ENCODE measurements around the gene C20orf141. TPM values are rescaled to one million over a fixed set of nuclear protein-coding genes. Genes with fewer than 3 reads are reported as not detected.
A peak's percentile ranks its signal among the peaks of the same experiment; 100 is the strongest.

C20orf141 gene
- total and polyA plus RNA-seq, 11 donors: not detected

DNA sequence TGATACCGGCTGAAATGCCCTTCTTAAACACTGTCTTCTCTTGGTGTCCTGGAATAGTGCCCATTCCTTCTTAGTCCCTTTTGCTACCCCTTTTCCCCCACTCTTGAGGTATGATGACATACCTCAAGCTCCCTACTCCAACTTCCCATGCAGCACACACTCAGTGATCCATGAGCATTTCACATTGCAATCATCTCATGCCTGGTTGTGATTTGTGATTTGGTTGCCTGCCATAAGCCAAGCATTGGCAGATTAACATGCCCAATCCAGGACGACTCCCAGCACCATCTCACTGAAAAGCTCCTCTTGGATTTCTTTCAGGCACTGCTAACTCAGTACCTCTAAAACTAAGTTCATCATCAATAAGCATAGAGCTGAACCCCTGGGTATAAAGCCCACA is 43.8 kb downstream of the C20orf141 start:
- Histone ChIP-seq H3K27me3 (no peaks in the 10 kb centered on the region), H3K9me3 (no peaks in the 10 kb centered on the region), H3K36me3 (peaks cover 0 to 42% (median 28%) of the 10 kb centered on the region in 9 donors), H3K27ac (no peak overlapping the region), H3K4me1 (peaks cover 0 to 14% (median 7%) of the 10 kb centered on the region in 12 donors), H3K4me3 (no peak overlapping the region)
- DNase-seq: no peak
- 77 to 93% (median 84%) methylated on average over 2 of the region's 2 CpGs for WGBS, 4 donors
- intact Hi-C loops (cut with DNase I): loop anchor here in 3 of 10 donors (5.0 to 10.0 kb wide), 3 partner anchors 101 to 164 kb away; partner anchors contain the start of gene EBF4 (in 1 of the 3)
- ATAC-seq: no peak
- TF ChIP-seq POLR2A (IDR thresholded peaks at IDR 0.05): no peak
- TF ChIP-seq, protein P1, sequence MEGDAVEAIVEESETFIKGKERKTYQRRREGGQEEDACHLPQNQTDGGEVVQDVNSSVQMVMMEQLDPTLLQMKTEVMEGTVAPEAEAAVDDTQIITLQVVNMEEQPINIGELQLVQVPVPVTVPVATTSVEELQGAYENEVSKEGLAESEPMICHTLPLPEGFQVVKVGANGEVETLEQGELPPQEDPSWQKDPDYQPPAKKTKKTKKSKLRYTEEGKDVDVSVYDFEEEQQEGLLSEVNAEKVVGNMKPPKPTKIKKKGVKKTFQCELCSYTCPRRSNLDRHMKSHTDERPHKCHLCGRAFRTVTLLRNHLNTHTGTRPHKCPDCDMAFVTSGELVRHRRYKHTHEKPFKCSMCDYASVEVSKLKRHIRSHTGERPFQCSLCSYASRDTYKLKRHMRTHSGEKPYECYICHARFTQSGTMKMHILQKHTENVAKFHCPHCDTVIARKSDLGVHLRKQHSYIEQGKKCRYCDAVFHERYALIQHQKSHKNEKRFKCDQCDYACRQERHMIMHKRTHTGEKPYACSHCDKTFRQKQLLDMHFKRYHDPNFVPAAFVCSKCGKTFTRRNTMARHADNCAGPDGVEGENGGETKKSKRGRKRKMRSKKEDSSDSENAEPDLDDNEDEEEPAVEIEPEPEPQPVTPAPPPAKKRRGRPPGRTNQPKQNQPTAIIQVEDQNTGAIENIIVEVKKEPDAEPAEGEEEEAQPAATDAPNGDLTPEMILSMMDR (IDR thresholded peaks at IDR 0.05): no peak

DNA sequence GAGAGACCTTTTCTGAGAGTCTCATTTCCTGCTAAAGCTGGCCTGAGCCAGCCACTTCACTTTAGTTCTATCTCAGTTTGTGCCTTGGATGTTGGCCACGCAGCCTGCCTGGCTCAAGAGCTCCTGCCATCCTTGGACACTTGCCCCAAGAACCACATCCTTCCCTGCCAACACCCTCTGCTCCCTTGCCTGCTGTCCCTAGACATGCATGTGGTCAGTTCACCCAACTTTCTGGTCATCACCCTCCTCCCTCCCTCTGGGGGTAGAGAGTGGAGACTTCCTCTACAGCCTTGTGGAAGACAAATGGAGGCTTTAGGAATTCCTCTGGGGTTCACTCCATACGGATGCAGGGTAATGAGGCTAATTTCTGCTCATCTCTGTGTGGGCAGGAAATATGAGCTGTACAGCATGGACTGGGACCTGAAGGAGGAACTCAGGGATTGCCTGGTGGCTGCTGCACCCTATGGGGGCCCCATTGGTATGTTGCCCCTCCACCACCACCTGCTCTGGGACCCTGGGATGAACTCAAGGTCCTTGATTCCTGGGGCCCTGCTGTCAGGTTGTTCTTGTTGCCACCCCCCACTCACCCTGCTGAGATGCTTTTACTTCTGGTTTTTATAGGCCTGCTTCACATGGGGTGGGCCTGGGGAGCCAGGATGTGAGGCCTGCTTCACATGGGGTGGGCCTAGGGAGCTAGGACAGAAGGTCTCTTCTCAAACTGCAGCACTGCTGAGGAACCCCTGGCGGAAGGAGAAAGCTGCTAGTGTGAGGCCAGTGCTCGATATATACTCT is 44.7 kb downstream of the C20orf141 start:
- intact Hi-C loops (cut with DNase I): loop anchor here in 4 of 10 donors (5.0 to 10.0 kb wide), 4 partner anchors 102 to 435 kb away; partner anchors contain the start of gene EBF4 (in 1 of the 4)
- no peak for TF ChIP-seq POLR2A (IDR thresholded peaks at IDR 0.05)
- TF ChIP-seq, protein P1 (IDR thresholded peaks at IDR 0.05): no peak
- Histone ChIP-seq H3K27ac (no peak overlapping the region), H3K4me1 (peaks cover 0 to 14% (median 7%) of the 10 kb centered on the region in 12 donors), H3K27me3 (no peaks in the 10 kb centered on the region), H3K4me3 (no peak overlapping the region), H3K36me3 (peaks cover 0 to 50% (median 35%) of the 10 kb centered on the region in 9 donors), H3K9me3 (no peaks in the 10 kb centered on the region)
- DNase-seq (peak in 1 of 5 donors; percentile 45), ATAC-seq (peak in 3 of 4 donors; percentile 34 to 54 (median 52))
- WGBS, 4 donors: 61 to 80% (median 77%) methylated on average over 3 to 4 of the region's 4 CpGs

DNA sequence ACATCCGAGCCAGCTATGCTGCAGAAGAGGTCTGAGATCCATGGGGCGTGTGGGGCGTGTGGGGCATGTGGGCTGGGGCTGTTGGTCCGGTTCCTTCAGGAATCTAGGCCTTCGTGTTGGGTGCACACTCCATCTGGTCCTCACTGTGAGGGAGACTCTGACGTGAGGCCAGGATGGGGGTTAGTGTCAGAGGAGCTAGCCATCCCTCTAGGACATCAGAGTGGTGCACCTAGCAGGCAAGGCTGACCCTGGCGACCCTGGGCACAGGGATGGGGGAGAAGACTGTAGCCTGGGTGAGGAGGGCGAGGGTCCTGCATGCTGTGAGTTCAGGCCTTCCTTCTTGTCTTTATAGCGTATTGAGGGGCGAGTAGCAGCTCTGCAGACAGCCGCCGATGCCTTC is 49.8 kb downstream of the C20orf141 start:
- intact Hi-C loops (cut with DNase I): loop anchor here in 1 of 10 donors (10.0 kb wide), 1 partner anchor 430 kb away; no protein-coding TSS in a partner anchor
- 94 to 97% (median 96%) methylated on average over 11 to 12 of the region's 12 CpGs for WGBS, 4 donors
- Histone ChIP-seq H3K9me3 (no peaks in the 10 kb centered on the region), H3K27me3 (no peaks in the 10 kb centered on the region), H3K4me3 (no peak overlapping the region), H3K27ac (no peak overlapping the region), H3K36me3 (peaks cover 0 to 74% (median 53%) of the 10 kb centered on the region in 9 donors), H3K4me1 (peaks cover 0 to 10% (median 0%) of the 10 kb centered on the region in 12 donors)
- DNase-seq (no peak), ATAC-seq (no peak)
- TF ChIP-seq, protein P1 (IDR thresholded peaks at IDR 0.05): no peak
- no peak for TF ChIP-seq POLR2A (IDR thresholded peaks at IDR 0.05)

DNA sequence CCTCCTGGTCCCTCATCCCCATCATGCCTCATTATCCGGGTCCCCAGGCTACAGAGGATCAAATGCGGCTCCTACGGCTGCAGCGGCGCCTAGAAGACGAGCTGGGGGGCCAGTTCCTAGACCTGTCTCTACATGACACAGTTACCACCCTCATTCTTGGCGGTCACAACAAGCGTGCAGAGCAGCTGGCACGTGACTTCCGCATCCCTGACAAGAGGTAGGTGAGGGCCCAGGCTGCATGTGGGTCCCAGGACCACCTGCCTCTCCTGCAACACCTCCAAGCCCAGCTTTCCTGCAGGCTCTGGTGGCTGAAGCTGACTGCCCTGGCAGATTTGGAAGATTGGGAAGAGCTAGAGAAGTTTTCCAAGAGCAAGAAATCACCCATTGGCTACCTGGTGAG is 50.3 kb downstream of the C20orf141 start:
- intact Hi-C loops (cut with DNase I): loop anchor here in 1 of 10 donors (10.0 kb wide), 1 partner anchor 430 kb away; no protein-coding TSS in a partner anchor
- no peaks in the 10 kb centered on the region for H3K27me3 ChIP-seq
- H3K4me3 ChIP-seq: no peak overlapping the region
- H3K4me1 ChIP-seq: peaks cover 0 to 13% (median 0%) of the 10 kb centered on the region in 12 donors
- WGBS, 4 donors: 95 to 97% (median 96%) methylated on average over 10 of the region's 10 CpGs
- TF ChIP-seq, protein P1 (IDR thresholded peaks at IDR 0.05): no peak
- no peak for TF ChIP-seq POLR2A (IDR thresholded peaks at IDR 0.05)
- no peak overlapping the region for H3K27ac ChIP-seq
- ATAC-seq (no peak), DNase-seq (no peak)
- no peaks in the 10 kb centered on the region for H3K9me3 ChIP-seq
- peaks cover 0 to 69% (median 53%) of the 10 kb centered on the region in 9 donors for H3K36me3 ChIP-seq

Data from heart left ventricle (tissue), 16 donors.